HCT116 (cell line): Measurements from ENCODE around the gene DZIP3. TPM values are rescaled to one million over a fixed set of nuclear protein-coding genes. Genes with fewer than 3 reads are reported as not detected.

Experiments
- ATAC-seq: fragments of 200-7000 bp; cut with Tn5 transposase; 2 replicates; pipeline ENCODE4 v1.9.1; 2020; ENCODE audit warnings: mild to moderate bottlenecking, moderate library complexity
- BruUV-seq: library from RNA; stranded (reverse); fragments of 400-500 nt; replicated peaks from 2 replicates; lab custom pipeline; 2021; lab: Mats Ljungman, UMichigan
- CTCF ChIA-PET: fragments of 300-600 bp; sonication (Branson Sonifier 250); formaldehyde crosslinking; loops from one replicate; lab custom pipeline; 2021; ENCODE audit warnings: antibody characterized with exemption; lab: Charles Lee
- POLR2A ChIA-PET: fragments of 300-600, 350-600 bp; sonication (Branson Sonifier 250); formaldehyde crosslinking; loops from one replicate; lab custom pipeline; 2021; ENCODE audit warnings: antibody characterized with exemption; lab: Charles Lee
- RAD21 ChIA-PET, 2 experiments: fragments of 300-600 bp; sonication (Branson Sonifier 250); formaldehyde crosslinking; loops; one replicate each; lab custom pipeline; 2023; ENCODE audit warnings: low total read pairs in 2 of 2; ENCODE audit not compliant: uncharacterized antibody in 2 of 2, unreplicated experiment in 2 of 2, low non-redundant PET in 1 of 2; lab: Charles Lee
- DNase-seq: peaks from one replicate; pipeline ENCODE4 v3.0.0-alpha.2; 2010; ENCODE audit warnings: low read depth, low spot score
- H2AFZ ChIP-seq: fragments of 200-600 bp; shearing (Covaris generic), sonication (generic); 2 replicates; pipeline ENCODE4 v1.6.1; 2017; ENCODE audit warnings: low read depth, mixed run types, mixed read lengths, antibody characterized with exemption, low read length; ENCODE audit not compliant: poor library complexity, severe bottlenecking
- H3K27ac ChIP-seq: 2 replicates; pipeline ENCODE4 v1.5.1; 2012; ENCODE audit warnings: low read depth, low read length
- H3K27me3 ChIP-seq: fragments of 200-600 bp; sonication (generic); 2 replicates; pipeline ENCODE4 v1.6.1; 2016; ENCODE audit warnings: mixed run types, low read length, mixed read lengths; ENCODE audit not compliant: insufficient read depth
- H3K36me3 ChIP-seq, 2 experiments: fragments of 200-500 bp in 1 of 2; fragments of 200-600 bp in 1 of 2; sonication (Bioruptor generic) in 1 of 2; sonication (generic) in 1 of 2; 2 replicates each; pipeline versions ENCODE4 v1.5.1 to v1.6.1; 2014 to 2016; ENCODE audit warnings: low read length in 2 of 2, inconsistent platforms in 1 of 2, mixed read lengths in 1 of 2, mixed run types in 1 of 2; ENCODE audit not compliant: insufficient read depth in 2 of 2, control insufficient read depth in 1 of 2
- H3K4me1 ChIP-seq, 2 experiments: fragments of 200-600 bp in 1 of 2; sonication (generic) in 1 of 2; 2 replicates each; pipeline versions ENCODE4 v1.5.1 to v1.6.1; 2012 to 2017; ENCODE audit warnings: low read length in 2 of 2, inconsistent platforms in 1 of 2, mild to moderate bottlenecking in 1 of 2, mixed read lengths in 1 of 2, mixed run types in 1 of 2, moderate library complexity in 1 of 2; ENCODE audit not compliant: insufficient read depth in 2 of 2, control insufficient read depth in 1 of 2
- H3K4me2 ChIP-seq: fragments of 200-600 bp; sonication (generic); 2 replicates; pipeline ENCODE4 v1.6.1; 2017; ENCODE audit warnings: mixed run types, low read length, mixed read lengths
- H3K4me3 ChIP-seq, 2 experiments: fragments of 200-600 bp in 1 of 2; sonication (generic) in 1 of 2; replicated peaks in 1 of 2; 2 replicates each; pipeline ENCODE4 v1.5.1; 2011 to 2016; ENCODE audit warnings: low read length in 2 of 2, control low read depth in 1 of 2, low read depth in 1 of 2, mild to moderate bottlenecking in 1 of 2, mixed read lengths in 1 of 2, mixed run types in 1 of 2
- H3K79me2 ChIP-seq: fragments of 200-600 bp; sonication (generic); 2 replicates; pipeline ENCODE4 v1.6.1; 2017; ENCODE audit warnings: mild to moderate bottlenecking, mixed run types, low read length, moderate library complexity, mixed read lengths; ENCODE audit not compliant: insufficient read depth
- H3K9ac ChIP-seq: fragments of 200-600 bp; sonication (generic); 2 replicates; pipeline ENCODE4 v1.6.1; 2016; ENCODE audit warnings: low read length, mixed read lengths
- H3K9me2 ChIP-seq: fragments of 200-600 bp; sonication (generic), shearing (Covaris generic); 2 replicates; pipeline ENCODE4 v1.6.1; 2017; ENCODE audit warnings: mixed run types, mild to moderate bottlenecking, moderate library complexity; ENCODE audit not compliant: insufficient read depth
- H3K9me3 ChIP-seq, 2 experiments: fragments of 200-500 bp in 1 of 2; fragments of 200-600 bp in 1 of 2; sonication (Bioruptor generic) in 1 of 2; sonication (generic) in 1 of 2; 2 replicates each; pipeline ENCODE4 v1.6.1; 2014 to 2017; ENCODE audit warnings: low read length in 2 of 2, mixed read lengths in 2 of 2, inconsistent platforms in 1 of 2, low read depth in 1 of 2, mild to moderate bottlenecking in 1 of 2, mixed run types in 1 of 2, moderate library complexity in 1 of 2; ENCODE audit not compliant: control insufficient read depth in 1 of 2, insufficient read depth in 1 of 2
- H4K20me1 ChIP-seq: fragments of 200-600 bp; sonication (generic), shearing (Covaris generic); 2 replicates; pipeline ENCODE4 v1.6.1; 2017; ENCODE audit warnings: mixed run types, mild to moderate bottlenecking, moderate library complexity; ENCODE audit not compliant: insufficient read depth
- CEBPB ChIP-seq: IDR thresholded peaks from 2 replicates; pipeline ENCODE4 v1.6.1; 2012; ENCODE audit warnings: low read depth
- CTCF ChIP-seq, 3 experiments: fragments of 200-600 bp in 1 of 3; sonication (generic) in 1 of 3; IDR thresholded peaks in 2 of 3; conservative IDR thresholded peaks in 1 of 3; 2 replicates each; pipeline ENCODE4 v1.5.1; 2012 to 2017; ENCODE audit warnings: low read depth in 2 of 3, low read length in 2 of 3, antibody characterized with exemption in 1 of 3, borderline replicate concordance in 1 of 3, control low read depth in 1 of 3, mild to moderate bottlenecking in 1 of 3, mixed read lengths in 1 of 3, mixed run types in 1 of 3, moderate library complexity in 1 of 3; ENCODE audit not compliant: insufficient read depth in 1 of 3
- EGR1 ChIP-seq: IDR thresholded peaks from 2 replicates; pipeline ENCODE4 v1.6.1; 2012; ENCODE audit warnings: low read depth
- ELF1 ChIP-seq: IDR thresholded peaks from 2 replicates; pipeline ENCODE4 v1.6.1; 2012; ENCODE audit warnings: low read depth, borderline replicate concordance
- EZH2phosphoT487 ChIP-seq: fragments of 200-600 bp; IDR thresholded peaks from 2 replicates; pipeline ENCODE4 v1.6.1; 2018; ENCODE audit warnings: antibody characterized with exemption, borderline replicate concordance
- FOSL1 ChIP-seq: IDR thresholded peaks from 2 replicates; pipeline ENCODE4 v1.6.1; 2012; ENCODE audit warnings: low read depth
- JUND ChIP-seq: IDR thresholded peaks from 2 replicates; pipeline ENCODE4 v1.6.1; 2012
- MAX ChIP-seq: IDR thresholded peaks from 2 replicates; pipeline ENCODE4 v1.6.1; 2012
- RAD21 ChIP-seq: IDR thresholded peaks from 2 replicates; pipeline ENCODE4 v1.6.1; 2012; ENCODE audit warnings: low read depth, mild to moderate bottlenecking
- SIN3A ChIP-seq: IDR thresholded peaks from 2 replicates; pipeline ENCODE4 v1.6.1; 2012; ENCODE audit warnings: low read depth
- SRF ChIP-seq: IDR thresholded peaks from 2 replicates; pipeline ENCODE4 v1.6.1; 2012; ENCODE audit warnings: low read depth
- TCF7L2 ChIP-seq: IDR thresholded peaks from 2 replicates; pipeline ENCODE4 v1.7.0; 2011; ENCODE audit warnings: borderline replicate concordance, inconsistent platforms; ENCODE audit not compliant: insufficient read depth, insufficient read length; ENCODE audit errors: extremely low read depth
- YY1 ChIP-seq: IDR thresholded peaks from 2 replicates; pipeline ENCODE4 v1.6.1; 2011; ENCODE audit warnings: low read length, low read depth, moderate library complexity, mild to moderate bottlenecking; ENCODE audit not compliant: insufficient replicate concordance; ENCODE audit errors: extremely low read depth
- ZFX ChIP-seq: fragments of 450-650 bp; IDR thresholded peaks from 2 replicates; pipeline ENCODE4 v1.6.1; 2017
- ZNF274 ChIP-seq: fragments of 200-500 bp; sonication (Bioruptor generic); IDR thresholded peaks from 2 replicates; pipeline ENCODE4 v1.6.1; 2014; ENCODE audit warnings: mild to moderate bottlenecking, low read depth, low read length, inconsistent platforms
- intact Hi-C: fragments of 100-400 bp; cut with micrococcal nuclease; formaldehyde crosslinking; loops from 2 replicates; pipeline ENCODE4 v1.10.0; 2022
- total RNA-seq: library from RNA; stranded (reverse); gene quantifications from one replicate; pipeline ENCODE4 v1.2.1, GENCODE V29; 2021; ENCODE audit not compliant: unreplicated experiment
- TF ChIP-seq, protein P1 (sequence below): IDR thresholded peaks from 2 replicates; pipeline ENCODE4 v1.6.1; 2011; ENCODE audit warnings: mild to moderate bottlenecking, low read length, moderate library complexity; ENCODE audit not compliant: insufficient replicate concordance; ENCODE audit errors: extremely low read depth
- TF ChIP-seq, protein P2 (sequence below): IDR thresholded peaks from 2 replicates; pipeline ENCODE4 v1.6.1; 2012; ENCODE audit warnings: low read depth

The DZIP3 gene
- total RNA-seq, 1 experiment from 2014 or later: 19.4 TPM

DNA sequence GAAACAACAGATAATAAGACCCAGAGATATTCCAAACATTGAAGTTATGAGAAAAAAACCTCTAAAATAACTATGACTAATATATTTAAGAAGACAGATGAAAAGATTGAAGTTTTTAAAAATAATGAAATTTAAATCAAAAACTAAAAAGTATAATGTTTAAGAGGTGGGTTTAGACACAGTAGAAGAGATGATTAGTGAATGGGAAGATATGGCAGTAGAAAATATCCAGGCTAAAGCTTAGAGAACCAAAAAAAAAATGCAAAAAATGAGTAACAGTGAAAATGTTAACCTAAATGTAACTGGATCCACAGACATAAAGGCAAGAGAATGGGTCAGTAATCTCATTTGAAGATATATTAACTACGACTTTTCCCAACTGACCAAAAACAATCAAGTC, 115.5 kb downstream of the DZIP3 start:
- intact Hi-C loops: no loop called here
- H3K36me3 ChIP-seq: no peaks in the 10 kb centered on the region
- ChIA-PET RAD21 (no interaction called here), CTCF (no interaction called here)
- no peaks in the 10 kb centered on the region for H3K9me2 ChIP-seq
- no TSS peak for BruUV-seq
- H3K4me1 ChIP-seq: no peaks in the 10 kb centered on the region
- DNase-seq: no peak
- no peak overlapping the region for H3K9ac ChIP-seq
- H2AFZ ChIP-seq: no peak overlapping the region
- no peak for ATAC-seq
- no peaks in the 10 kb centered on the region for H3K79me2 ChIP-seq
- H3K4me2 ChIP-seq: no peak overlapping the region
- no peaks in the 10 kb centered on the region for H3K27me3 ChIP-seq
- no peak overlapping the region for H3K27ac ChIP-seq
- TF ChIP-seq ZFX: no peak
- no peak for TF ChIP-seq TCF7L2
- no peak for TF ChIP-seq CEBPB
- no peak for TF ChIP-seq FOSL1
- no peak for TF ChIP-seq SIN3A
- no peak for TF ChIP-seq MAX
- no peak for TF ChIP-seq ELF1
- TF ChIP-seq RAD21: no peak
- TF ChIP-seq YY1: no peak
- TF ChIP-seq, protein P1, sequence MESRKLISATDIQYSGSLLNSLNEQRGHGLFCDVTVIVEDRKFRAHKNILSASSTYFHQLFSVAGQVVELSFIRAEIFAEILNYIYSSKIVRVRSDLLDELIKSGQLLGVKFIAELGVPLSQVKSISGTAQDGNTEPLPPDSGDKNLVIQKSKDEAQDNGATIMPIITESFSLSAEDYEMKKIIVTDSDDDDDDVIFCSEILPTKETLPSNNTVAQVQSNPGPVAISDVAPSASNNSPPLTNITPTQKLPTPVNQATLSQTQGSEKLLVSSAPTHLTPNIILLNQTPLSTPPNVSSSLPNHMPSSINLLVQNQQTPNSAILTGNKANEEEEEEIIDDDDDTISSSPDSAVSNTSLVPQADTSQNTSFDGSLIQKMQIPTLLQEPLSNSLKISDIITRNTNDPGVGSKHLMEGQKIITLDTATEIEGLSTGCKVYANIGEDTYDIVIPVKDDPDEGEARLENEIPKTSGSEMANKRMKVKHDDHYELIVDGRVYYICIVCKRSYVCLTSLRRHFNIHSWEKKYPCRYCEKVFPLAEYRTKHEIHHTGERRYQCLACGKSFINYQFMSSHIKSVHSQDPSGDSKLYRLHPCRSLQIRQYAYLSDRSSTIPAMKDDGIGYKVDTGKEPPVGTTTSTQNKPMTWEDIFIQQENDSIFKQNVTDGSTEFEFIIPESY: no peak
- TF ChIP-seq, protein P2, sequence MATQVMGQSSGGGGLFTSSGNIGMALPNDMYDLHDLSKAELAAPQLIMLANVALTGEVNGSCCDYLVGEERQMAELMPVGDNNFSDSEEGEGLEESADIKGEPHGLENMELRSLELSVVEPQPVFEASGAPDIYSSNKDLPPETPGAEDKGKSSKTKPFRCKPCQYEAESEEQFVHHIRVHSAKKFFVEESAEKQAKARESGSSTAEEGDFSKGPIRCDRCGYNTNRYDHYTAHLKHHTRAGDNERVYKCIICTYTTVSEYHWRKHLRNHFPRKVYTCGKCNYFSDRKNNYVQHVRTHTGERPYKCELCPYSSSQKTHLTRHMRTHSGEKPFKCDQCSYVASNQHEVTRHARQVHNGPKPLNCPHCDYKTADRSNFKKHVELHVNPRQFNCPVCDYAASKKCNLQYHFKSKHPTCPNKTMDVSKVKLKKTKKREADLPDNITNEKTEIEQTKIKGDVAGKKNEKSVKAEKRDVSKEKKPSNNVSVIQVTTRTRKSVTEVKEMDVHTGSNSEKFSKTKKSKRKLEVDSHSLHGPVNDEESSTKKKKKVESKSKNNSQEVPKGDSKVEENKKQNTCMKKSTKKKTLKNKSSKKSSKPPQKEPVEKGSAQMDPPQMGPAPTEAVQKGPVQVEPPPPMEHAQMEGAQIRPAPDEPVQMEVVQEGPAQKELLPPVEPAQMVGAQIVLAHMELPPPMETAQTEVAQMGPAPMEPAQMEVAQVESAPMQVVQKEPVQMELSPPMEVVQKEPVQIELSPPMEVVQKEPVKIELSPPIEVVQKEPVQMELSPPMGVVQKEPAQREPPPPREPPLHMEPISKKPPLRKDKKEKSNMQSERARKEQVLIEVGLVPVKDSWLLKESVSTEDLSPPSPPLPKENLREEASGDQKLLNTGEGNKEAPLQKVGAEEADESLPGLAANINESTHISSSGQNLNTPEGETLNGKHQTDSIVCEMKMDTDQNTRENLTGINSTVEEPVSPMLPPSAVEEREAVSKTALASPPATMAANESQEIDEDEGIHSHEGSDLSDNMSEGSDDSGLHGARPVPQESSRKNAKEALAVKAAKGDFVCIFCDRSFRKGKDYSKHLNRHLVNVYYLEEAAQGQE: no peak
- no peak for TF ChIP-seq CTCF (IDR thresholded peaks at IDR 0.05 in 2 of 3, conservative IDR thresholded peaks at IDR 0.05 in 1 of 3; ENCODE audit: borderline replicate concordance in 1 of 3, insufficient read depth in 1 of 3, low read depth in 2 of 3, low read length in 2 of 3)
- TF ChIP-seq SRF: no peak
- TF ChIP-seq EGR1: no peak
- no peak for TF ChIP-seq EZH2phosphoT487
- TF ChIP-seq JUND: no peak
- no peak for TF ChIP-seq ZNF274
- TF ChIP-seq, all 23 proteins: peak for 0
- Histone ChIP-seq H3K4me3 (no peak overlapping the region), H4K20me1 (no peaks in the 10 kb centered on the region), H3K9me3 (peaks cover 4 to 5% of the 10 kb centered on the region in 2 experiments; a peak in 1 of 4 replicates)
- POLR2A ChIA-PET: no interaction called here
